ENCODE results near the gene PLK1. TPM values are rescaled to one million over a fixed set of nuclear protein-coding genes. Genes with fewer than 3 reads are reported as not detected.
"Not testable (repeated sequence)": the region's sequence is repeated elsewhere in the genome, so short reads cannot be mapped to it uniquely, and the experiment has no call there.

Gene PLK1
- total RNA-seq, result 2.6 TPM

DNA sequence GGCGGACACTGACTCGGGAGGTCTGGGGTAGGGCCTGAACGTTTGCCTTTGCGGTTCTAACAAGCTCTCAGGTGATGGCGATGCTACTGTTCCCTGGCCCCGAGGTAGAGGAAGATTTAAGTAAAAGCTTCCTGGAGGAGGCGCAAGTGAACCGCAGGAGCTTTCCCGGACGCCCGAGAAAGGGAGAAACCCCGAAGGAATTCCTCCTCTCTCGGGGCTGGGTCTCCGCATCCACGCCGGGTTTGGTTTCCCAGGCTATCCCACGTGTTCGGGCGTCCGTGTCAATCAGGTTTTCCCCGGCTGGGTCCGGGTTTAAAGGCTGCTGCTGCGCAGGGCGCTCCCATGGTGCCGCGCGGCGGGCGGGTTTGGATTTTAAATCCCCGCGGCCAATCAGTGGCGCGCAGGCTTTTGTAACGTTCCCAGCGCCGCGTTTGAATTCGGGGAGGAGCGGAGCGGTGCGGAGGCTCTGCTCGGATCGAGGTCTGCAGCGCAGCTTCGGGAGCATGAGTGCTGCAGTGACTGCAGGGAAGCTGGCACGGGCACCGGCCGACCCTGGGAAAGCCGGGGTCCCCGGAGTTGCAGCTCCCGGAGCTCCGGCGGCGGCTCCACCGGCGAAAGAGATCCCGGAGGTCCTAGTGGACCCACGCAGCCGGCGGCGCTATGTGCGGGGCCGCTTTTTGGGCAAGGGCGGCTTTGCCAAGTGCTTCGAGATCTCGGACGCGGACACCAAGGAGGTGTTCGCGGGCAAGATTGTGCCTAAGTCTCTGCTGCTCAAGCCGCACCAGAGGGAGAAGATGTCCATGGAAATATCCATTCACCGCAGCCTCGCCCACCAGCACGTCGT lies at the start of gene PLK1:
PLK1 (plus strand) TSS at position 460 of the 844 bp plus-strand sequence; CDS start at position 504, 44 bp downstream.
- intact Hi-C loops (cut with DNase I), result no loop called here
- DNase-seq (ENCODE audit: low spot score), result peak; percentile 81

DNA sequence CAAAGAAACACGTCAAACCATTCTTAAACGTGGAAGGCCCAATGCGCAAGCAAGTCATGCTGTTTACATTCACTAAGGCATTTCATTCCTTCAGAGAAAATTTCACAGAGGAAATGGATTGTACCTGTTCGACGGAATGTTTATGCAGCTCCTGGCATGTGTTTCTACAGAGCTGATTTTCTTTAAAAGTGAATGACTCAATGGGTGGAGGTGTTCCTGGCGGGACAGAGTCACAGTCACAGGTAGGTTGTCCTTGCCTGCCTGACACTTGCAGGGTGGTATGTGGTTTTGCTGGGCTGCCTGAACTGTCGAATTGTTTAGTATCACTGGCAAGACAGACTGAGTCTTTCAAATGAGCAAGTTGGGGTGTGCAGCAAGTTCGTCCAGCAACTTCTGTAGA lies 49.2 kb upstream of the PLK1 start:
- DNase-seq (ENCODE audit: low spot score) (no peak), ATAC-seq (no peak)
- intact Hi-C loops (cut with DNase I), result no loop called here

More for the DNA sequence above, at the start of gene PLK1:
- ATAC-seq, result peak; percentile 96

DNA sequence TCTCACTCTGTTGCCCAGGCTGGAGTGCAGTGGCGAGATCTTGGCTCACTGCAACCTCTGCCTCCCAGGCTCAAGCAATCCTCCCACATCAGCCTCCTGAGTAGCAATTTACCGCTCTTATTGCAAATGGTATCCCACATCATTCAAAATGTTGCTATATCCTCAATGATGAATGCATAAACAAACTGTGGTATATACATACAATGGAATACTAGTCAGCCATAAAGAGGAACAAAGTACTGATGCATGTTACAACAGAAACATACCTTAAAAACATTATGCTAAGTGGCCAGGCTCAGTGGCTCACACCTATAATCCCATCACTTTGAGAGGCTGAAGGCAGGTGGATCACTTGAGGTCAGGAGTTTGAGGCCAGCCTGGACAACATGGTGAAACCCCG lies 46.8 kb upstream of the PLK1 start:
- ATAC-seq; DNase-seq (ENCODE audit: low spot score); intact Hi-C loops (cut with DNase I): not testable (repeated sequence)

DNA sequence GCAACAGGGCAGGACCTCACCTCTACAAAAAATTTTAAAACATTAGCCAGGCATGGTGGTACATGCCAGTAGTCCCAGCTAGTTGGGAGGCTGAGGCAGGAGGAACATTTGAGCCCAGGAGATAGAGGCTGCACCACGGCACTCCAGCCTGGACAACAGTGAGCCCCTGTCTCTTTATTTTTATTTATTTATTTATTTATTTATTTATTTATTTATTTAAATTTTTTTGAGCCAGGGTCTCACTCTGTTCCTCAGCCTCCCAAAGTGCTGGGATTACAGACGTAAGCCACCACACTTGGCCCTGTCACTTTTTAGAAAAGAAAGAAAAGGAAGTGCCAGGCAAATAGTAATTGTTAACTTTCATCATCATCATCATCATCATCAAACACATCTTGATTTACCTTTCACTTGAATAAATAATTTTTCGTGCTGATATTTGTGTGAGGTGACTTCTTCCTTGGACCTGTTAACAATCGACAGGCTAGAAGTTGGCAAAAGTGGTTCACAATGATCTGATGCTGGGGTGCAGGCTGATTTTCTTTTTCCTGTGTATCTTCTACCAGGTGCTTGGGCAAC lies 44.1 kb upstream of the PLK1 start:
- ATAC-seq (no peak), DNase-seq (ENCODE audit: low spot score) (no peak)
- intact Hi-C loops (cut with DNase I), result no loop called here

DNA sequence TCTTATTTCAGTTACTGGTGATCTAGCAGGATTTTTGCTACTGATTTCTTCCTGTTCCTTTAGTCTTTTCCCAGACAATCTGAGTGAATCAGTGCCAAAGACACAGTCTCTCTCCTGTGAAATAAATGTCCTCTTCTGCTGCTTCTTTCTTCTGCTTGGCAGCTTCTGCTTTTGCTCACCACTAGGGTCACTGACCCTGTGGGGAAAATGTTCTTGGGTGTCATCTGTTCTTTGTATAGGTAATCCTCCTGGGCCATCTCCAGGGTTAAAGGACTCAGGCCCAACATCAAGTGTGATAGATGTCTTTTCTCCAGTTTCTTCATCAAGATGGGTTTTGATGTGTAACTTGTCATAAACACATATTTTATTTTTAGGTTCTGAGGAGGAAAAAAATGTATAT lies 42.7 kb upstream of the PLK1 start:
- intact Hi-C loops (cut with DNase I), result no loop called here
- DNase-seq (ENCODE audit: low spot score), result no peak
- ATAC-seq, result no peak

DNA sequence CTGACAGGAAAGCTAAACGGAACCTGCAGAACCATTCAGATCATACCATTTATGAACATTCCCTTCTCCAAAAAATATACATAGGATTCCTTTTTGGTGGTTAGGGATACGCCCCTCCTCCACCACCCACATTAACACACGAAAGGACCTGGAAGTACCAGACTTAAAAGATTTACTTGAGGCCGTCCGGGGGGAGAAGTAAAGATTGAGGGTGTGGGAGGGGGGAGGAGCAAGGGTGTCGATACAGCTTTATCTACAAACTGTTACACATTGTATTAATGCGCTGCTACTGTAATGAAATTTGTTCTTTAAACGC lies 38.1 kb upstream of the PLK1 start:
- intact Hi-C loops (cut with DNase I), result no loop called here
- ATAC-seq (no peak), DNase-seq (ENCODE audit: low spot score) (no peak)

GRCh38 chr16:23640931-23641765 lies 37.5 kb upstream of the PLK1 start, which contains the start of the genes DCTN5 and PALB2:
Gene DCTN5 (plus strand): TSS chr16:23641466. CDS start chr16:23641543, 77 bp downstream.
Gene PALB2 (minus strand): TSS chr16:23641310. CDS start chr16:23641157, 153 bp downstream.
- ATAC-seq, result peak; percentile 100

GRCh38 chr16:23642246-23642774 lies 36.4 kb upstream of the PLK1 start:
- ATAC-seq, result no peak
- intact Hi-C loops (cut with DNase I), result no loop called here

More at GRCh38 chr16:23640931-23641765, 37.5 kb upstream of the PLK1 start, which contains the start of the genes DCTN5 and PALB2:
- intact Hi-C loops (cut with DNase I), result no loop called here
- peak; percentile 94 for DNase-seq (ENCODE audit: low spot score)

DNA sequence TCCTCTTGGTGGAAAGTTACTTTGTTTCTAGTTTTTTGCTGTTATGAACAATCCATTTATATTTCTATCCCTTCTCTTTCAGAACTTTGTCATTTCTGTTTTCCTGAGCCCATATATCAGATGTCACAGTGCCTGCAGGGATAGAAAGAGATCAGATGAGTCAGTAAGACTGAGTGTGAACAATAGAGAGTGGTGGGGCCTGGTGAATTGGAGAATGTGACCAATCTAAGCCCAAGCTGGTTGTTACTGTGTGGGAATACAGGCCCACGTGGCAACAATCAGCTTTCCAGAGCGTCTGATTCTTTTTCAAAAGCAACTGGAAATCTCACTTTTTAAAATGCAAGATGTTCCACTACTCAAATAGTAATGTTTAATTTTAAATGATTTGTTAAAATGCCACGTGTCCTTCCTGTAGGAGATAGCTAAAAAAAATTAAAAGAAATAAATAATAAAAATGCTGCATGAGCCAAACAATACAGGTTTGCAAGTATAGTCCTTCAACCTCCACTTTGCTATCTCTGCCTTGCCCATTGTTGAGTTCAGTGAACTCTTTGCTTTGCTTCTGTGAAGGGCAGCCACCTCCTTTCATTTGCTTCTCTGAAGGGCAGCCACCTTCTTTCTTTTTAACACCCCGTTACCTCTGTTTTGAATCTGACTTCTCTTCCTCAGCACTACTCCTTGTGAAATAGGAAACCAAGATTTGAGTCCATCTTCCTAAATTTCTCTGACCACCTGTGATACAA lies 27.8 kb upstream of the PLK1 start:
- intact Hi-C loops (cut with DNase I), result no loop called here
- ATAC-seq (no peak), DNase-seq (ENCODE audit: low spot score) (no peak)

More at GRCh38 chr16:23642246-23642774, 36.4 kb upstream of the PLK1 start:
- DNase-seq (ENCODE audit: low spot score), result no peak

DNA sequence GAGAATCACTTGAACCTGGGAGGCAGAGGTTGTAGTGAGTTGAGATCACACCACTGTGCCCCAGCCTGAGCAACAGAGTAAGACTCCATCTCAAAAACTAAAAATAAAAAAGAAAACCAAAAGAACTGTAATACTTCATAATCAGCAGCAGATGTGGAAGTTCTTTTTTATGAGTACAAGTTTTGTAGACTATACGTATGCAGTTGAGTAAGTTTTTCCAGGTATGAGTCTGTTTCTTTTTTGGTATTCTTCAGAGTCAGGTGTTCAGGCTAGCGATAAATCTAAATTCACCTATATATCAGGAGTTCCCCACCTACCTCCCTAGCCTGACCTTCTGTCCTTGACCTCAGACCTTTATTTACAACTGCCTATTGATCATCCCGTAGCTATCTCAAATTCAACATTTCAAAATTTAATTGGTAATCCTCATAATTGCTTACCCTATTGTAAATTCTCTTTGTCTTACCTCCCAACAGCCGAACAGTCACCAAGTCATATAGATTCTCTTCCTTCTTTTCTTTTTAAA lies 26.7 kb upstream of the PLK1 start:
- intact Hi-C loops (cut with DNase I), result no loop called here
- DNase-seq (ENCODE audit: low spot score) (no peak), ATAC-seq (no peak)

DNA sequence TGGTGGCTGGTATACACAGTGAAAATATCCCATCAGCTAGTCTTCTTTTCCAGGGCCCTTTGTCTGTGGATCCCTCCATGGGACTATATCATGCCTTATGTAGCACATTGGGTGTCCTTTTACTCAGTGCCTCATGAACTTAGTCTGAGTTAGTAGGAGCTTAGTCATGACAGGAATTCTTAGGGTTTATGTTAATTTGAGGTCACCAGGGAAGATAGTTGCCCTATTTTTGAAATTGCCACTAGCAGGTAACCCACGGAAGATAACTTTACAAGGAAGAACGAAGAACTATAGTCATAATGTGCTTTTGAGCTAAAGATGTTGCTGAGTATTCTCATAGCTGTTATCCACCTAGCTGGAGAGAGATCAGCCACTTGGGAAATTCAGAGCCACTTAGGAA lies 14.8 kb upstream of the PLK1 start:
- DNase-seq (ENCODE audit: low spot score), result no peak
- intact Hi-C loops (cut with DNase I), result no loop called here
- no peak for ATAC-seq

DNA sequence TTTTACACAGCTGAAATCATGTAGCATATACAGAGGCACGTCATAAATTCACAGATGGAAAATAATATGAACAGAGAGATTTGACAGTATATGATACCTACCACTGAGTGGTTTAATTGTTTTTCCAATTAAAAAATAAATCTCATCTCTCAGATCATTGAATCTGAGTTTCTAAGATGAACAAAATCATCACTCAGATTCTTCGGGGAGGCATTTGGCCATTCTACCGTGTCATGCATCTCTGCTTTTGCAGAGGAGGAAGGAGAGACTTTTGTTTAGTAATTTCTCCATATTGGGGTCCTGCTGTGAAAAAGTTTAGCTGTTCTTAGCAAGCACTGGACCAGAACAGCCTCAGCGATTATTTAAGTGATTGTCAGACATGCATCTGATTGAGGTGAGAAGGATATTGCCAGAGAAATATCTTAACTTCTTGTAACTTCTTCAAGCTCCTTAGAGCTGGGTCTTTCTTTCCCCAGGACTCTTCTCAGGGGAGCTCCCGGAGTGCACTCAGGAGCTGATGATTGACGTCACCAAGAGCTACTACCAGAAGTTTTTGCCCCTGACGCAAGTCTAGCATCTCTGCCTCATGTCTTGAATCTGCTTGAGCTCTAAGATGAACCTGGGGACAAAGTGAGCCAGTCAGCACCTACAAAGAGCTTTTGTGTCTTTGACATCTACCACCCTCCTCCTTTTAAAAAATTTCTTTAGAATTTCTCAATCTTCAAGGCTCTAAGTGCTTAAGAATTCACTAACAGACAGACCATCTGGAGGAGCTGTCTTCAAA lies 11.9 kb upstream of the PLK1 start:
- intact Hi-C loops (cut with DNase I), result no loop called here
- no peak for ATAC-seq
- no peak for DNase-seq (ENCODE audit: low spot score)

GRCh38 chr16:23667355-23667659 lies 11.4 kb upstream of the PLK1 start:
- DNase-seq (ENCODE audit: low spot score) (no peak), ATAC-seq (no peak)
- intact Hi-C loops (cut with DNase I), result no loop called here

GRCh38 chr16:23668225-23668624 lies 10.5 kb upstream of the PLK1 start:
- ATAC-seq, result no peak
- no peak for DNase-seq (ENCODE audit: low spot score)
- intact Hi-C loops (cut with DNase I), result no loop called here

GRCh38 chr16:23668873-23669272 lies 9.8 kb upstream of the PLK1 start:
- intact Hi-C loops (cut with DNase I), result no loop called here
- ATAC-seq, result no peak
- DNase-seq (ENCODE audit: low spot score), result no peak

GRCh38 chr16:23670137-23670776 lies 8.4 kb upstream of the PLK1 start:
- DNase-seq (ENCODE audit: low spot score) (no peak), ATAC-seq (no peak)
- intact Hi-C loops (cut with DNase I), result no loop called here

DNA sequence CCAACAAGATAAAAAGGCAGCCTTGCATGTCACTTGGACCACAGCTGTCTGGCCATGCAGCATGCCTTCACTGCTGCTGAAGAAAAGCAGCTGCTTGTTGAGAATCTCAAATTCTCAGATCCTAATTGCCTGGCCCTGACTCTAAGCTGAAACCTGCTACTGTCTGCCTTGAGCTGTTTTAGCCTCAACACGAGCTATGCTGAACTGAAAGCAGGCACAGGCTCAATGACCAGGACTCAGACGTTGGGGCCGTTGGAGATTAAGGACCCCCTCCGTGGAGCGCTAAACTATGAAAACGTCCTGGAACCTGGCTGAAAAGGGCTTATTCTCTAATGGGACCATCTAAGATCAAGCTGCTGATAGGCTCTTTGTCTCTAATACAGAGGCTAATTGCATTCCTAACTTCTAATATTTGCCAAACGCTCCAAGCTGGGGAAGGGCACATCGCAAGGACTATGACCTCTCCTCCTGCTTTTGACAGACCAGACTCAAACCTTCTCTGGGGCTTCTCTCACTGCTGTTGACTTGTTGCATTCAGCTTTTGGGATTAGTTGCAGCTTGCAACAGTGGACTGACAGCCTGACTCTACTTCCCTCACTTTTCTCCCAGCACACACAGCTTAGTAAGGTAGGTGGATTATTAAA lies 4.6 kb upstream of the PLK1 start:
- ATAC-seq, result no peak
- intact Hi-C loops (cut with DNase I), result no loop called here
- no peak for DNase-seq (ENCODE audit: low spot score)
